Thyroid gland (tissue), 4 donors: ENCODE measurements around the gene LORICRIN. TPM values are rescaled to one million over a fixed set of nuclear protein-coding genes. Genes with fewer than 3 reads are reported as not detected.
"Not testable (repeated sequence)": the region's sequence is repeated elsewhere in the genome, so short reads cannot be mapped to it uniquely, and the experiment has no call there.

ENCODE experiments used
- DNase-seq, 2 donors: peaks; one replicate each; pipeline ENCODE4 v3.0.0-alpha.2; 2019
- H3K27ac ChIP-seq, 3 donors: fragments of 200-600 bp; sonication (generic); 1 replicate in 2 of 3; 2 replicates in 1 of 3; pipeline ENCODE4 v1.5.1; 2016 to 2019; ENCODE audit warnings: mild to moderate bottlenecking in 1 of 3, moderate library complexity in 1 of 3
- H3K27me3 ChIP-seq: fragments of 200-600 bp; sonication (generic); one replicate; pipeline ENCODE4 v1.5.1; 2019
- H3K36me3 ChIP-seq, 2 donors: fragments of 200-600 bp; sonication (generic); one replicate each; pipeline ENCODE4 v1.5.1; 2016 to 2019
- H3K4me1 ChIP-seq, 2 donors: fragments of 200-600 bp; sonication (generic); one replicate each; pipeline ENCODE4 v1.5.1; 2017 to 2019
- H3K4me3 ChIP-seq, 3 donors: fragments of 200-600 bp; sonication (generic); replicated peaks in 1 of 3; 1 replicate in 2 of 3; 2 replicates in 1 of 3; pipeline ENCODE4 v1.5.1; 2016; ENCODE audit warnings: mild to moderate bottlenecking in 1 of 3
- H3K9me3 ChIP-seq: fragments of 200-600 bp; sonication (generic); one replicate; pipeline ENCODE4 v1.5.1; 2017
- CTCF ChIP-seq, 6 experiments: fragments of 200-600 bp in 3 of 6; fragments of 450-650 bp in 3 of 6; sonication (generic) in 3 of 6; IDR thresholded peaks; one replicate each; pipeline ENCODE4 v1.5.1; 2016 to 2019; ENCODE audit warnings: antibody characterized with exemption in 6 of 6, mild to moderate bottlenecking in 2 of 6, inconsistent platforms in 1 of 6, moderate library complexity in 1 of 6
- POLR2A ChIP-seq, 2 donors: fragments of 450-650 bp; IDR thresholded peaks; one replicate each; pipeline ENCODE4 v1.6.1; 2017; ENCODE audit warnings: antibody characterized with exemption in 2 of 2, mild to moderate bottlenecking in 2 of 2, moderate library complexity in 1 of 2
- WGBS, 2 donors: methylation state at CpG; one replicate each; pipeline ENCODE4 v1.1.5; 2017; 5-methylcytosine and 5-hydroxymethylcytosine counted together
- intact Hi-C: fragments of 100-400 bp; cut with DNase I; formaldehyde crosslinking; loops from one replicate; pipeline ENCODE4 v1.15.1; 2023
- total RNA-seq, 4 donors: library from RNA; depleted of rRNA; stranded (reverse); fragments of >200 nt; gene quantifications; one replicate each; pipeline ENCODE4 v1.2.3, GENCODE V29; 2016

Gene LORICRIN
- total RNA-seq, 4 donors from 2014 or later = not detected

GRCh38 chr1:153228491-153228890 lies 31.0 kb upstream of the LORICRIN start:
- H3K4me3 ChIP-seq = no peak overlapping the region
- H3K27me3 ChIP-seq = no peaks in the 10 kb centered on the region
- intact Hi-C loops = no loop called here
- no peaks in the 10 kb centered on the region for H3K4me1 ChIP-seq
- no peaks in the 10 kb centered on the region for H3K9me3 ChIP-seq
- no peak overlapping the region for H3K27ac ChIP-seq
- TF ChIP-seq CTCF (IDR thresholded peaks at IDR 0.05) = no peak
- TF ChIP-seq POLR2A (IDR thresholded peaks at IDR 0.05) = no peak
- no peaks in the 10 kb centered on the region for H3K36me3 ChIP-seq
- 89 to 94% methylated on average over 1 of the region's 1 CpG for WGBS, 2 donors
- no peak for DNase-seq

GRCh38 chr1:153229076-153229829 lies 30.2 kb upstream of the LORICRIN start:
- H3K27ac ChIP-seq, intact Hi-C loops, H3K4me1 ChIP-seq, H3K4me3 ChIP-seq, H3K9me3 ChIP-seq, H3K36me3 ChIP-seq, H3K27me3 ChIP-seq: not testable (repeated sequence)
- TF ChIP-seq CTCF (IDR thresholded peaks at IDR 0.05) = peak in 4 of 6 experiments; percentile 9 to 62 (median 27)
- peak; percentile 23 to 40 for DNase-seq
- 49 to 51% methylated on average over 10 to 12 of the region's 12 CpGs for WGBS, 2 donors

GRCh38 chr1:153231363-153231762 lies 28.1 kb upstream of the LORICRIN start:
- Histone ChIP-seq H3K36me3 (no peaks in the 10 kb centered on the region), H3K4me3 (no peak overlapping the region), H3K4me1 (no peaks in the 10 kb centered on the region), H3K27ac (no peak overlapping the region), H3K27me3 (no peaks in the 10 kb centered on the region), H3K9me3 (no peaks in the 10 kb centered on the region)
- no peak for TF ChIP-seq POLR2A (IDR thresholded peaks at IDR 0.05)
- no peak for TF ChIP-seq CTCF (IDR thresholded peaks at IDR 0.05)
- DNase-seq = no peak
- 78 to 89% methylated on average over 4 of the region's 4 CpGs for WGBS, 2 donors
- intact Hi-C loops = no loop called here

- no peaks in the 10 kb centered on the region for H3K36me3 ChIP-seq
- H3K4me1 ChIP-seq = no peaks in the 10 kb centered on the region
- H3K4me3 ChIP-seq = no peak overlapping the region
- H3K9me3 ChIP-seq = no peaks in the 10 kb centered on the region
- intact Hi-C loops = no loop called here
- 73 to 83% methylated on average over 2 of the region's 2 CpGs for WGBS, 2 donors
- no peaks in the 10 kb centered on the region for H3K27me3 ChIP-seq
- no peak for TF ChIP-seq CTCF (IDR thresholded peaks at IDR 0.05)
- TF ChIP-seq POLR2A (IDR thresholded peaks at IDR 0.05) = no peak
- no peak for DNase-seq
- no peak overlapping the region for H3K27ac ChIP-seq
Observed at GRCh38 chr1:153231785-153232184, 27.7 kb upstream of the LORICRIN start.

- no peak overlapping the region for H3K4me3 ChIP-seq
- DNase-seq = no peak
- TF ChIP-seq CTCF (IDR thresholded peaks at IDR 0.05) (no peak), POLR2A (IDR thresholded peaks at IDR 0.05) (no peak)
- H3K27ac ChIP-seq = no peak overlapping the region
- intact Hi-C loops = no loop called here
- H3K36me3 ChIP-seq = no peaks in the 10 kb centered on the region
- H3K4me1 ChIP-seq = no peaks in the 10 kb centered on the region
- H3K9me3 ChIP-seq = no peaks in the 10 kb centered on the region
- H3K27me3 ChIP-seq = no peaks in the 10 kb centered on the region
- WGBS, 2 donors = 78 to 81% methylated on average over 3 of the region's 3 CpGs
Observed at GRCh38 chr1:153232553-153232952, 26.9 kb upstream of the LORICRIN start.
